Measurements from ENCODE around the gene PRKG1.
"Not testable (repeated sequence)": the region's sequence is repeated elsewhere in the genome, so short reads cannot be mapped to it uniquely, and the experiment has no call there.

The PRKG1 gene

GRCh38 chr10:51288511-51288910, 214.2 kb downstream of the PRKG1 start:
- no peak for DNase-seq

- DNase-seq, result no peak
Observed at GRCh38 chr10:51289519-51289918, 215.2 kb downstream of the PRKG1 start.

- no peak for DNase-seq
Observed at GRCh38 chr10:51291961-51292360, 217.7 kb downstream of the PRKG1 start.

- no peak for DNase-seq
Observed at GRCh38 chr10:51297438-51297837, 223.2 kb downstream of the PRKG1 start.

GRCh38 chr10:51300617-51301304, 226.5 kb downstream of the PRKG1 start:
- no peak for DNase-seq

GRCh38 chr10:51301644-51302043, 227.4 kb downstream of the PRKG1 start:
- DNase-seq, result no peak

- no peak for DNase-seq
Observed at GRCh38 chr10:51302316-51302715, 228.0 kb downstream of the PRKG1 start.

GRCh38 chr10:51308116-51308515, 233.8 kb downstream of the PRKG1 start:
- DNase-seq, result no peak

GRCh38 chr10:51311228-51311627, 236.9 kb downstream of the PRKG1 start:
- DNase-seq, result no peak

GRCh38 chr10:51312817-51313216, 238.5 kb downstream of the PRKG1 start:
- no peak for DNase-seq

- no peak for DNase-seq
Observed at GRCh38 chr10:51313251-51313650, 239.0 kb downstream of the PRKG1 start.

- no peak for DNase-seq
Observed at GRCh38 chr10:51313773-51314478, 239.6 kb downstream of the PRKG1 start.

GRCh38 chr10:51314481-51314880, 240.2 kb downstream of the PRKG1 start:
- no peak for DNase-seq

- DNase-seq, result no peak
Observed at GRCh38 chr10:51318399-51319172, 244.3 kb downstream of the PRKG1 start.

- no peak for DNase-seq
Observed at GRCh38 chr10:51319173-51319435, 244.8 kb downstream of the PRKG1 start.

GRCh38 chr10:51321300-51321699, 247.0 kb downstream of the PRKG1 start:
- no peak for DNase-seq

GRCh38 chr10:51321980-51322379, 247.7 kb downstream of the PRKG1 start:
- DNase-seq, result no peak

- DNase-seq, result no peak
Observed at GRCh38 chr10:51325649-51326048, 251.4 kb downstream of the PRKG1 start.

GRCh38 chr10:51326174-51326573, 251.9 kb downstream of the PRKG1 start:
- DNase-seq, result no peak

- no peak for DNase-seq
Observed at GRCh38 chr10:51327432-51327831, 253.1 kb downstream of the PRKG1 start.

GRCh38 chr10:51340366-51340765, 266.1 kb downstream of the PRKG1 start:
- no peak for DNase-seq

- no peak for DNase-seq
Observed at GRCh38 chr10:51340845-51341610, 266.7 kb downstream of the PRKG1 start.

- not testable (repeated sequence) for DNase-seq
Observed at GRCh38 chr10:51341745-51342144, 267.5 kb downstream of the PRKG1 start.

All from NCI-H1105 (cell line).